ENCODE results near the gene CLNK.
A peak's percentile ranks its signal among the peaks of the same experiment; 100 is the strongest.

CLNK gene

GRCh38 chr4:10569491-10569890 is 115.1 kb downstream of the CLNK start:
- H3K4me1 Mint-ChIP-seq, result no peaks in the 10 kb centered on the region
- no peaks in the 10 kb centered on the region for H3K27me3 Mint-ChIP-seq
- no peak overlapping the region for H3K4me3 Mint-ChIP-seq
- peaks cover 26% of the 10 kb centered on the region for H3K36me3 Mint-ChIP-seq
- H3K27ac Mint-ChIP-seq, result no peak overlapping the region
- ATAC-seq, result no peak
- no peaks in the 10 kb centered on the region for H3K9me3 Mint-ChIP-seq

- Mint-ChIP-seq H3K27ac (no peak overlapping the region), H3K27me3 (no peaks in the 10 kb centered on the region), H3K4me3 (no peak overlapping the region), H3K9me3 (no peaks in the 10 kb centered on the region), H3K4me1 (no peaks in the 10 kb centered on the region), H3K36me3 (peaks cover 34% of the 10 kb centered on the region)
- ATAC-seq, result no peak
Observed at GRCh38 chr4:10567766-10568165, 116.8 kb downstream of the CLNK start.

- H3K36me3 Mint-ChIP-seq, result peaks cover 40% of the 10 kb centered on the region
Observed at GRCh38 chr4:10565166-10565780, 119.3 kb downstream of the CLNK start.

GRCh38 chr4:10554694-10555093 is 129.9 kb downstream of the CLNK start:
- H3K27ac Mint-ChIP-seq, result no peak overlapping the region
- H3K4me1 Mint-ChIP-seq, result peaks cover 15% of the 10 kb centered on the region
- no peaks in the 10 kb centered on the region for H3K9me3 Mint-ChIP-seq
- no peaks in the 10 kb centered on the region for H3K27me3 Mint-ChIP-seq
- ATAC-seq, result peak; percentile 55
- no peaks in the 10 kb centered on the region for H3K36me3 Mint-ChIP-seq
- no peak overlapping the region for H3K4me3 Mint-ChIP-seq

More at GRCh38 chr4:10565166-10565780, 119.3 kb downstream of the CLNK start:
- Mint-ChIP-seq H3K9me3 (no peaks in the 10 kb centered on the region), H3K27ac (no peak overlapping the region), H3K4me1 (no peaks in the 10 kb centered on the region), H3K4me3 (no peak overlapping the region), H3K27me3 (no peaks in the 10 kb centered on the region)
- ATAC-seq, result no peak

GRCh38 chr4:10554121-10554520 is 130.4 kb downstream of the CLNK start:
- Mint-ChIP-seq H3K4me1 (peaks cover 15% of the 10 kb centered on the region), H3K36me3 (no peaks in the 10 kb centered on the region), H3K9me3 (no peaks in the 10 kb centered on the region), H3K4me3 (no peak overlapping the region), H3K27me3 (no peaks in the 10 kb centered on the region), H3K27ac (no peak overlapping the region)
- no peak for ATAC-seq

GRCh38 chr4:10552591-10553280 is 131.8 kb downstream of the CLNK start:
- H3K27ac Mint-ChIP-seq, result no peak overlapping the region
- no peak overlapping the region for H3K4me3 Mint-ChIP-seq
- H3K27me3 Mint-ChIP-seq, result no peaks in the 10 kb centered on the region
- peaks cover 22% of the 10 kb centered on the region for H3K4me1 Mint-ChIP-seq
- ATAC-seq, result no peak
- no peaks in the 10 kb centered on the region for H3K9me3 Mint-ChIP-seq
- no peaks in the 10 kb centered on the region for H3K36me3 Mint-ChIP-seq

GRCh38 chr4:10535912-10536311 is 148.7 kb downstream of the CLNK start:
- H3K27ac Mint-ChIP-seq, result no peak overlapping the region
- H3K4me1 Mint-ChIP-seq, result peaks cover 14% of the 10 kb centered on the region
- peaks cover 9% of the 10 kb centered on the region for H3K27me3 Mint-ChIP-seq
- H3K4me3 Mint-ChIP-seq, result no peak overlapping the region
- no peaks in the 10 kb centered on the region for H3K9me3 Mint-ChIP-seq
- no peak for ATAC-seq
- H3K36me3 Mint-ChIP-seq, result peaks cover 5% of the 10 kb centered on the region

- Mint-ChIP-seq H3K9me3 (no peaks in the 10 kb centered on the region), H3K27ac (peak overlapping the region; percentile 72), H3K4me3 (peak overlapping the region; percentile 75), H3K27me3 (peaks cover 14% of the 10 kb centered on the region), H3K4me1 (peaks cover 14% of the 10 kb centered on the region), H3K36me3 (peaks cover 5% of the 10 kb centered on the region)
- no peak for ATAC-seq
Observed at GRCh38 chr4:10534820-10535219, 149.7 kb downstream of the CLNK start.

GRCh38 chr4:10532155-10532554 is 152.4 kb downstream of the CLNK start:
- ATAC-seq, result no peak
- peaks cover 19% of the 10 kb centered on the region for H3K27me3 Mint-ChIP-seq
- H3K4me1 Mint-ChIP-seq, result peaks cover 7% of the 10 kb centered on the region
- peaks cover 5% of the 10 kb centered on the region for H3K36me3 Mint-ChIP-seq
- no peak overlapping the region for H3K4me3 Mint-ChIP-seq
- no peak overlapping the region for H3K27ac Mint-ChIP-seq
- no peaks in the 10 kb centered on the region for H3K9me3 Mint-ChIP-seq

- Mint-ChIP-seq H3K36me3 (peaks cover 5% of the 10 kb centered on the region), H3K4me1 (peaks cover 6% of the 10 kb centered on the region), H3K27ac (no peak overlapping the region), H3K9me3 (no peaks in the 10 kb centered on the region), H3K27me3 (peaks cover 18% of the 10 kb centered on the region), H3K4me3 (no peak overlapping the region)
- no peak for ATAC-seq
Observed at GRCh38 chr4:10530137-10530786, 154.3 kb downstream of the CLNK start.

GRCh38 chr4:10529291-10530136 is 155.1 kb downstream of the CLNK start:
- Mint-ChIP-seq H3K27ac (no peak overlapping the region), H3K36me3 (no peaks in the 10 kb centered on the region), H3K4me3 (no peak overlapping the region), H3K9me3 (no peaks in the 10 kb centered on the region), H3K4me1 (no peaks in the 10 kb centered on the region), H3K27me3 (peaks cover 10% of the 10 kb centered on the region)
- no peak for ATAC-seq

GRCh38 chr4:10527438-10527837 is 157.1 kb downstream of the CLNK start:
- no peak for ATAC-seq
- H3K4me3 Mint-ChIP-seq, result no peak overlapping the region

GRCh38 chr4:10526429-10527222 is 157.9 kb downstream of the CLNK start:
- no peaks in the 10 kb centered on the region for H3K9me3 Mint-ChIP-seq
- ATAC-seq, result no peak
- no peak overlapping the region for H3K27ac Mint-ChIP-seq
- H3K4me3 Mint-ChIP-seq, result no peak overlapping the region
- no peaks in the 10 kb centered on the region for H3K36me3 Mint-ChIP-seq
- H3K4me1 Mint-ChIP-seq, result no peaks in the 10 kb centered on the region
- peaks cover 10% of the 10 kb centered on the region for H3K27me3 Mint-ChIP-seq

More at GRCh38 chr4:10527438-10527837, 157.1 kb downstream of the CLNK start:
- Mint-ChIP-seq H3K27ac (no peak overlapping the region), H3K4me1 (no peaks in the 10 kb centered on the region), H3K36me3 (no peaks in the 10 kb centered on the region), H3K27me3 (peaks cover 10% of the 10 kb centered on the region), H3K9me3 (no peaks in the 10 kb centered on the region)

- Mint-ChIP-seq H3K27me3 (no peaks in the 10 kb centered on the region), H3K4me1 (no peaks in the 10 kb centered on the region), H3K36me3 (no peaks in the 10 kb centered on the region), H3K4me3 (no peak overlapping the region), H3K27ac (no peak overlapping the region), H3K9me3 (no peaks in the 10 kb centered on the region)
- no peak for ATAC-seq
Observed at GRCh38 chr4:10524196-10524833, 160.3 kb downstream of the CLNK start.

Measured in stimulated activated memory B cell treated with anti-CD40 and anti-IgM and Interleukin-4, amounts not matched to agents 10 μg/mL and 1 μg/mL and 100 μg/mL, for 72 hours (primary cell).